ENCODE data around the gene DSCAM.

- TF ChIP-seq, protein P1, sequence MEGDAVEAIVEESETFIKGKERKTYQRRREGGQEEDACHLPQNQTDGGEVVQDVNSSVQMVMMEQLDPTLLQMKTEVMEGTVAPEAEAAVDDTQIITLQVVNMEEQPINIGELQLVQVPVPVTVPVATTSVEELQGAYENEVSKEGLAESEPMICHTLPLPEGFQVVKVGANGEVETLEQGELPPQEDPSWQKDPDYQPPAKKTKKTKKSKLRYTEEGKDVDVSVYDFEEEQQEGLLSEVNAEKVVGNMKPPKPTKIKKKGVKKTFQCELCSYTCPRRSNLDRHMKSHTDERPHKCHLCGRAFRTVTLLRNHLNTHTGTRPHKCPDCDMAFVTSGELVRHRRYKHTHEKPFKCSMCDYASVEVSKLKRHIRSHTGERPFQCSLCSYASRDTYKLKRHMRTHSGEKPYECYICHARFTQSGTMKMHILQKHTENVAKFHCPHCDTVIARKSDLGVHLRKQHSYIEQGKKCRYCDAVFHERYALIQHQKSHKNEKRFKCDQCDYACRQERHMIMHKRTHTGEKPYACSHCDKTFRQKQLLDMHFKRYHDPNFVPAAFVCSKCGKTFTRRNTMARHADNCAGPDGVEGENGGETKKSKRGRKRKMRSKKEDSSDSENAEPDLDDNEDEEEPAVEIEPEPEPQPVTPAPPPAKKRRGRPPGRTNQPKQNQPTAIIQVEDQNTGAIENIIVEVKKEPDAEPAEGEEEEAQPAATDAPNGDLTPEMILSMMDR (IDR thresholded peaks at IDR 0.05), result no peak
- TF ChIP-seq POLR2A (IDR thresholded peaks at IDR 0.05), result no peak
- TF ChIP-seq POLR2AphosphoS5 (IDR thresholded peaks at IDR 0.05), result no peak
- no peak for TF ChIP-seq EP300 (IDR thresholded peaks at IDR 0.05)
These were observed 593.8 kb downstream of the DSCAM start for GRCh38 chr21:40253112-40253511.

All from gastroesophageal sphincter (tissue), 3 donors.